Skin epidermis (tissue), 12 donors: ENCODE data around the gene LRRC3.

Source experiments
- H3K27ac ChIP-seq, 21 experiments: fragments of 200-600 bp; sonication (generic) in 11 of 21; one replicate each; pipeline ENCODE4 v1.5.0; 2020; ENCODE audit warnings: mild to moderate bottlenecking in 3 of 21, inconsistent platforms in 2 of 21, moderate library complexity in 2 of 21
- H3K4me3 ChIP-seq, 7 experiments: fragments of 200-600 bp; sonication (generic) in 2 of 7; one replicate each; pipeline ENCODE4 v1.5.0; 2020; ENCODE audit warnings: inconsistent platforms in 2 of 7, mild to moderate bottlenecking in 2 of 7, moderate library complexity in 1 of 7

LRRC3 gene

DNA sequence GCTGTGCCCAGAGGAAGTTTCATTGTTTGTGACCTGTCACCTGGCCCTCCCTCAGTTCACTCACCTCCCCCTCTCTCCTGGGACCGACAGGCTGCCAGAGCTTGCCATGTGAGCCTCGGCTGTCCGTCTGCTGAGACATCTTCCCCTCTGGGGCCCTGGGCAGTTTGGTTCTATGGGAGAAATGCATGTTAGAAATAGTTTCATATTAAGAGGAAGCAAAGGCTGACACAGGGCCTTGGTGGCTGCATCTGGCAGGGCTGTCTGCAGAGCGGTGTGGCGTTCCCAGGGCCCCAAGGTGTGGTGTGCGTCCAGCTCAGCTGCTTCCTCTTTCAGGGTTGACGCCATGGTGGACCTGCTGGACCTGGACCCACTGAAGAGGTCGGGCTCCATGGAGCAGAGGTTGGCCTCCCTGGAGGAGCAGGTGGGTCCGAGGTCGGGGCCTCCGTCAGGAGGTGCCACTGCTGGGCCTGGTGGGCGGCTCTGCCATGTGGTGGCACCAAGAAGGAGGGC is 31.9 kb upstream of the LRRC3 start:
- H3K27ac ChIP-seq = no peak overlapping the region
- no peak overlapping the region for H3K4me3 ChIP-seq

DNA sequence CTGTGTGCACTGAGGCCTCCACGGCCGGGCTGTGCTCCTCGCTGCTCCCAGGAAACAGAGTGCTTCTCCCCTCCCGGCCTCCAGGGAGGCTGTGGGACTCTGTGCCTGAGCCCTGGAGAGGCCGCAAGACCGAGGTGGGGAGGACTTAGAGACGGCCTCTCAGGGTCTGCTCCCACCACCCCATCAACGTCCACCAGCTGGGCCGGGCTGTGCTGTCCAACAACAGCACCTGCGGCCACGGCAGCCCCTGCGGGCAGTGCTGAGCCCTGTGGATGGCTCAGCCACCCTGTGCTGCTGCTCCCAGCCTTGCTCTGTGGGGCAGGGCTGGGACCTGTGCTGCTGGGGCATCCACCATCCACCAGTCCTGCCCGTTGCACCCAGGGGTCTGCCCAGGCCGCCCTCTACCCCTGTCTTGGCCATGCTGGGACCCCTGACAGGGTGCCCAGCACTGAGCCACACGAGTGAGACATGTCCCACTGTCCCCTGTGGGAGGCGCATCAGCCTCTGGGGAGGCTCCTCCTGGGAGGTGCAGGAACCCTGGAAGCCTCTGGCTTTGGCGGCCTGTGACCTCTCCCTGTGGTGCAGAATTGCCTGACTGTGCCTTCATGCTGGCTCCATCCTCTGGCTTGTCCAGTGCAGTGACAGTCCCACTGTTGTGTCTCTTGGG is 31.2 kb upstream of the LRRC3 start:
- Histone ChIP-seq H3K4me3 (no peak overlapping the region), H3K27ac (no peak overlapping the region)

DNA sequence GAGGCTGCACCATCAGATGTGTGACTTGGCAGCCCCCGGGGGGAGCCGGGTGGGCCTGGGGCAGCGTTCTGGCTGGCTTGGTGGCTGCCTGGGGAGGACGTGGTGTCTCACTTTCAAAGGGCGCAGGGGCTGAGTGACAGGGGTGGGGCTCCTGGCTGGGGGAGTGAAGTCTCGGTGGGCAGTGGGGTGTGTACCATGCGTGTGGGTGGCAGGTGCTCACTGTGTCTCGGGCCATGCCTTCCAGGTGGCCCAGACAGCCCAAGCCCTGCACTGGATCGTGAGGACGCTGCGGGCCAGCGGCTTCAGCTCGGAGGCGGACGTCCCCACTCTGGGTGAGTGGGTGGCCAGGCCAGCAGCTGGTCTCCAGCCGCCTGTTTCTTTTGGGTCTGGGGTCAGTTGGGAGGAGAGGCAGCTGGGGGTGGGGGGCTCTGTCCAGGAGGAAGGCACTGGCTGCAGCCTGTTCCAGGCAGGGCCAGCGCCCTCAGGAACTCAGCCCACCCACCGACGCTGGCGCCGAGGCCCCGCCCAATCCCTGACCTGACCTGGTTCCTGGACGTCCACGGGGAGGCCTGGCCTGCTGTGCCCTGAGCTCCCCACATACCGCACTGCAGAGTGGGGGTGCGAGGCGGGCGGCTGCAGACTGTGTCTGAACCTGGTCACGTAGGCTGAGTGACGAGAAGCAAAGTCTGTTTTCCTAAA is 30.6 kb upstream of the LRRC3 start:
- H3K4me3 ChIP-seq = peak overlapping the region in 1 of 7 experiments; percentile 4
- no peak overlapping the region for H3K27ac ChIP-seq

DNA sequence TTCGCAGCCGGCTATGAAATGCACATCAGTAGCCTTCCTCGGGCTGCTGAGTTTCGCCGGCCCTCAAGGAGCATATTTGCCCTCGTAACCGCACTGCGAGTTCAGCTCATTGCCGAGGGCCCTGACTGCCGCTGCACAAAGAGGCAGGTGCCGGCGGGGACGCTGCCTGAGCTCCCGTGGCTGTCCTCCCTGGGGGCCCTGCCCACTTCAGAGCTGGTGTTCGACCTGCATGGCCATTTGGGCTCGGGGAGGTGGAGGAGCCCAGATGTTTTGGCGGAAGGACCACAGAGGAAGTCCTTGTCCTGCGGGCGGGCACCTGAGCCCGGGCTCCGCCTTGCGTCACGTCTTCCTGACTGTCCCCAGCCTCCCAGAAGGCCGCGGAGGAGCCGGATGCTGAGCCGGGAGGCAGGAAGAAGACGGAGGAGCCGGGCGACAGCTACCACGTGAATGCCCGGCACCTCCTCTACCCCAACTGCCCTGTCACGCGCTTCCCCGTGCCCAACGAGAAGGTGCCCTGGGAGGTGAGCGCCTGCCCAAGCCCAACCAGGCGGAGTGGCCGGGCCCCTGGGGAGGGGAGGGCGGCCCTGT is 29.9 kb upstream of the LRRC3 start:
- peak overlapping the region in 1 of 7 experiments; percentile 4 for H3K4me3 ChIP-seq
- H3K27ac ChIP-seq = peak overlapping the region in 1 of 21 experiments; percentile 4

DNA sequence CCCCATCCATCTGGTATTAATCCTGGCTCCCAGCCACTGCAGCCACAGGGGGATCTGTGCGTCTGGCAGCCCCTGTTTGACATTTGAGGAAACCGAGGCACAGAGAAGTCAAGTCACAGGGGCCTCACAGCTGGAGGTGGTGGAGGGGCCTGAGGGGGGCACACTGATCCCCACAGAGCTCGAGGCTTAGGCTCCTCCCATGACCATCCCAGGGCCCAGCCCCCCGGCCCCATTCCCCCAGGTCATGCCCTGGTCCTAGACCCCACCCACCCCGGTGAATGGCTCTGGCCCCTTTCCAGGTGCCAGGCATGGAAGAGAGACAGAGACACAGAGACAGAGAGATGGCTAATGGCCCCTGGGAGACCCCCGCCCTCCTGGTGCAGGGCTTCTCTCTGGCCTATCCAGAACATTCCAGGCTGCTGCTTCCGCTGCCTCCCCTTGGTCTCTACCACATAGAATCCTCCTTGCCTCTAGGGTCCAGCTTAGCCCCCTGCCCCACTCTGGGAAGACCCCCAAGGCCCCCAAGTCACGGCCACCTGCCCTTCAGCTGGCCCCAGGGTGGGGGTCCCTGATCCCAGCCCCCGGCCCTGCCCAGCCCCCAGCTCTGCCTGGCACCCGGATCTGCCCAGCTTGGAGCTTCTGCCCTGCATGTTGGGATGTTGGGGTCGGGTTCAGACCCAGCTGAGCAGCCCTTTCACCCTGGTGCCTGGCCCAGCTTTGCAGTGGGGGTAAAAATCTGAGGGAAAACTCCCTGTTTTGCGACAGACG is 29.2 kb upstream of the LRRC3 start:
- Histone ChIP-seq H3K4me3 (peak overlapping the region in 1 of 7 experiments; percentile 4), H3K27ac (peak overlapping the region in 1 of 21 experiments; percentile 4)

DNA sequence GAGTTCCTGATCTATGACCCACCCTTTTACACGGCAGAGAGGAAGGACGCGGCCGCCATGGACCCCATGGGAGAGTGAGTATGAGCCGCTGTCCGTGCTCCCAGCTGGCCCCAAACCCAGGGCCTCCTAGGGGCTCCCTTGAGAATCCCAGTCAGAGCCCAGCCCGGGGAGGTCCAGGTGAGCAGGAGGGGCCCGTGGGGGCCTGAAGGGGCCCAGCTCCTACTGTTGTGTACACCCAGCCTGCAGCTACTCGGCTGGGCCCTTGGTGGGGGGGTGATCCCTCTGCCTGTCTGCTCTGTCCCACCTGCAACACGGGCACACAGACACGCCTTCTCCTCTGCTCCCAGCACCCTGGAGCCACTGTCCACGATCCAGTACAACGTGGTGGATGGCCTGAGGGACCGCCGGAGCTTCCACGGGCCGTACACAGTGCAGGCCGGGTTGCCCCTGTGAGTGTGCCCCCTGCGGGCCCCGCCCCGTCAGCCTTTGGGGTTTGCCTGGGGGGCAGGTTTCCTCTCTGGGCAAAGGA is 28.6 kb upstream of the LRRC3 start:
- H3K4me3 ChIP-seq = no peak overlapping the region
- H3K27ac ChIP-seq = no peak overlapping the region

DNA sequence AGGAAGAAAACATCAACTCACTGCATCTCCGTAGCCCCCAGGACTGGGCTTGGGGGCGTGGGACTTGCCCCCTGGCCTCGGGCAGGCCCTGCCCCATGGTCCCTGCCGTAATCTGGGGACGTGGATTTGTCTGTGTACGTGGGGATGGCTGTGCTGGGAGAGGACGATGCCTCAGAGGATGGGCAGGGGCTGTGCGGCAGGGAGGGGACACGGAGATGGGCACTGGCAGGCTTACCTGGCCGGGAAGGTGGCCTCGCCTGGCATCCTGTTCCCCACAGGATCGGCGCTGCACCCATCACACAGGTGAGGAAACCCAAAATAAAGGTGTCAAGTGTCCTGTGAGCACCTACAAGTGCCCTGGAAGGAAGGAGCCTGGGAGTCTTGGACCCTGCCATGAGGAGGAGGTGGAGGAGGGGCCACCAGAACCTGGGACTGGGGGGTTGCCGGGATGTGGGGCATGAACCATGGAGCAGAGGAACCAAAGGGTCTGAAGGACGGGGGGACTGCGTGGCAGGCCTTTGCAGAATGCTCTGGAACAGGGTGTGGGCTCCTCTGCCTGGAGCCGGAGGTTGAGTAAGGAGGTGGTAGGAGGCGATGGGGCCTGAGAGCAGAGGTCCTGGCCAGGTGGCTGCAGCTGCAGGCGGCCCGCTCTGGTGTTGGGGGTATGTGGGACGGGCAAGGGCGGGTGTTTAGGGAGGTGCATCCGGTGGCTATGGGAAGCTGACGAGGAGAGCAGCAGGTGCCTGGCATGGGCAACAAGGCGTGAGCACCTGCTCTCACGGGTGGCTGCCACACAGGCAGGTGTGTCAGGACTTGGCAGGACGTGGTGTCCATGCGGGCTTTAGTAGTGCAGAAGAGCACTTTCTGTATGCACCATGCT is 27.8 kb upstream of the LRRC3 start:
- Histone ChIP-seq H3K27ac (no peak overlapping the region), H3K4me3 (no peak overlapping the region)

DNA sequence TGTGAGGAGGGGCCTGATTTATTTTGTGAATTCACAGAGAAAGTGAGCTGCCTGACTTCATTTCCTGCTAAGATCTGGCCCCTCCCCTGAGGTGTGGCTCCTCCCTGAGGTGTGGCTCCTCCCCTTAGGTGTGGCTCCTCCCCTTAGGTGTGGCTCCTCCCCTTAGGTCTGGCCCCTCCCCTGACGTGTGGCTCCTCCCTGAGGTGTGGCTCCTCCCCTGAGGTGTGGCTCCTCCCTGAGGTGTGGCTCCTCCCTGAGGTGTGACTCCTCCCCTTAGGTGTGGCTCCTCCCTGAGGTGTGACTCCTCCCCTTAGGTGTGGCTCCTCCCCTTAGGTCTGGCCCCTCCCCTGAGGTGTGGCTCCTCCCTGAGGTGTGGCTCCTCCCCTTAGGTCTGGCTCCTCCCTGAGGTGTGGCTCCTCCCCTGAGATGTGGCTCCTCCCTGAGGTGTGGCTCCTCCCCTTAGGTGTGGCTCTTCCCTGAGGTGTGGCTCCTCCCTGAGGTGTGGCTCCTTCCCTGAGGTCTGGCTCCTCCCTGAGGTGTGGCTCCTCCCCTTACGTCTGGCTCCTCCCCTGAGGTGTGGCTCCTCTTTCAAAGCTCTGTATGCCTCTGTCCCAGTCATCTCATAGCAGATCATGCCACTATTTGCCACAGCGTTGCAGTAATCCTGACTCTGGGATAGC is 26.9 kb upstream of the LRRC3 start:
- Histone ChIP-seq H3K4me3 (no peak overlapping the region), H3K27ac (no peak overlapping the region)

DNA sequence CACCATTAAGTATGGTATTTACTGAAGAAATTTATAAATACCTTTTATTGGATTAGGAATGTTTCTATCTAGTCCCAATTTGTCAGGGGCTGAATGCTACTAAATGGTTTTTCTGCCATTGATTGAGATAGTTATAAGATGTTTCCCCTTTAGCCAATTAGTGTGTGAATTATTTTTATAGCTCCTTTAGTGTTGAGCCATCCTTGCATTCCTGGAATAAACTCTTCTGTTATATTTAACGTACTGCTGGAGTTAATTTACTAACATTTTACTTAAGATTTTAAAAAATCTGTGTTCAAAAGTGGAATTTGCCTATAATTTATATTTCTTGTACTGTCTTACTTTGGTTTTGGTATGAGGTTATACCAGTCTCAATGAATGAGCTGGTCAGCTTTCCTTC is 25.4 kb upstream of the LRRC3 start:
- H3K27ac ChIP-seq = no peak overlapping the region
- H3K4me3 ChIP-seq = no peak overlapping the region

DNA sequence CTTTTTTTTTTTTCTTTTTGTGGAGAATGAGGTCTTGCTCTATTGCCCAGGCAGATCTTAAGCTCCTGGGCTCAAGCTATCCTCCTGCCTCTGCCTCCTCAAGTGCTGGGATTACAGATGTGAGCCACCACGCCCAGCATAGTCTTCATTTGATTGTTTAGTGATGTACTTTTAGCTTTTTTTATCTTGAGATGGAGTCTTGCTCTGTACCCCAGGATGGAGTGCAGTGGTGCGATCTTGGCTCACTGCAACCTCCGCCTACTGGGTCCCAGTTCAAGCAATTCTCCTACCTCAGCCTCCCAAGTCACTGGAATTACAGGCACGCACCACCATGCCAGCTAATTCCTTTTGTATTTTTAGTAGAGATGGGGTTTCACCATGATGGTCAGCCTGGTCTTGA is 24.0 kb upstream of the LRRC3 start:
- Histone ChIP-seq H3K4me3 (no peak overlapping the region), H3K27ac (no peak overlapping the region)

DNA sequence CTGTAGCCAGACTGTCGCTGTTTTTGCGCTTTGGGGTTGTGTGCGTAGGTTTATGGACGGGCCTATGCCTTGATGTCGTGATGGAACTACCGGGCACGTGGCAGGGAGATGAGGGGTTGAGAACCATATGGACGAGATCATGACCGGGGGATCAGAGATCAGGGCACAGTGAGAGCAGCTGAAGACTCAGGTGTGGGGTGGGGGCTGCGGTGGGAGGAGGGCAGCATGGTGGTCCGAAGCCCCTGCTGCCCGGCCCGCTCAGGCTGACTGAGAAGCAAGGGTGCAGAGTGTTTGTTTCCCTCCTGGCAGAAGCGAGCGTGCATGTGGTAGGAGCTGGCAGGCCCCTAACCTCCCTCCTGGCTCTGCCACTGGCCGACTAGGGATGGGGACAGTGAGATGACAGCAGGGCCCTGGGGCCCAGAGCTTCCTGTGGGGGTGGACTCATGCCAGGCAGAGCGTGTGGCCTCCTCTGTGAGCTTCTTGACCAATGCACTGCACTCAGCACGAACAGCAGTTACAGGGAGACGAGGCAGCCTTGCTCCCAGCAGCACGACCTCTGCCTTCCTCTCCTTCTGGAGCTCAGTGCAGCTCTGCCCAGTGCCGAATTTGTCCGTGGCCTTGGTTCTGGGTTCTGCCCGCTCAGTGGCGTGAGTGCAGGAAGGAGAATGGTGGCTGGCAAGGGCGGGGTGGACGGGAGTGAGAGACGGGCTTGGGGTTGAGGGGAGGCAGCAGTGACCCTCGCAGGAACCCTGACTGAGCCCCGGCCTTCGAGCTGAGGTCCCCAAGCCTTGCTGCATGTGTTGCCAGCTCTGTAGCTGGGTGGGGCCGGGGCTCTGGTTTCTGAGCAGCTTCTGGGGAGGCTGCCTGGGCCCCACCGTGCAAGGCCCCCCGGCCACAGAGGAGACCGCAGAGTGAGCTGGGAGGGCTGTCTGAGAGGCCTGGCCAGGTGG is 22.2 kb upstream of the LRRC3 start:
- Histone ChIP-seq H3K4me3 (no peak overlapping the region), H3K27ac (no peak overlapping the region)

DNA sequence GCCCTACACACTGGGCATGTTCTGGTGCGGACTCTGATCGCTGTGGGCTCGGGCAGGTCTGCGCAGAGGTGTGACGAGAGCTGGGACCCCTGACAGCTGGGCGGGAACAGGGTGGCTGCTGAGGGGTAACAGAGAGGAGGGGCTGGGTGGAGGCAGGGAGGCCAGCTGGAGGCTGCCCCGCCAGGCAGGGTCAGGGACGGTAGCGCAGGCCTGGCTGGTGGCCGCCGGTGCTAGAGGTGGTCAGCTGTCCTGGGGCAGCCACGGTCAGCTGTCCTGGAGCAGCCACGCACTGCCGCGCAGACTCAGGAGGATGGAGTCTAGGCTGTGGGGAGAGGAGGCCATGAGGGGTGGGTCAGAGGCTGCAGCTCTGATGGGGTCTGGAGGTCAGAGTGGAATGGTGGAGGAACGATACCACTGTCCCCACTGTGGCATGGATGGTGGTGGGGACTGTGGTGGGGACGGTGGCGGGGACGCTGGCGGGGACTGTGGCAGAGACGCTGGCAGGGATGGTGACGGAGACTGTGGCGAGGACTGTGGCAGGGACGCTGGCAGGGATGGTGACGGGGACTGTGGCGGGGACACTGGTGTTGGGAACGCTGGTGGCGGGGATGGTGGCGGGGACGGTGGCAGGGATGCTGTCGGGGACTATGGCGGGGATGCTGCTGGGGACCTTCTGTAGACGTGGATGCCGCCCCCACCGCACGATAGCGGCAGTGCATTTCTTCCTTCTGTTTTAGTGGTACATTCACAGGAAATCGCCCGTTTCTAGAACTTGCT is 21.3 kb upstream of the LRRC3 start:
- Histone ChIP-seq H3K27ac (no peak overlapping the region), H3K4me3 (no peak overlapping the region)

DNA sequence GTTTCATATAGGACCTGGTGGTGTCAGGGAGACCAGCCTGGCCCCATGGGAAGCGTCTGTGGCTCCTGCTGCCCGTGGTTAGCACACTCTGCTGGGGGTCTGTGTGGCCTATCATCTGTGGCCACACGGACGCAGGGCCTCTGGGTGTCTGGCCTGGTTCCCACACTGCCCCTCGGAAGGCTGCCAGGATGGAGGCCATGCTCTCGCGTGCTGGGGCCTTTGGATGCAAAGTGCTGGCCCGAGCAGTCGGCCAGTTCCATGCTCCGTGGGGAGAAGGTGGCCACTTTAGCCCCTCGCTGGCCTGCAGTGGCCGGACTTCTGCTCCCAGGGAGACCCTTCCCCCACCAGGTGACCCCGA is 20.8 kb upstream of the LRRC3 start:
- Histone ChIP-seq H3K27ac (no peak overlapping the region), H3K4me3 (no peak overlapping the region)

DNA sequence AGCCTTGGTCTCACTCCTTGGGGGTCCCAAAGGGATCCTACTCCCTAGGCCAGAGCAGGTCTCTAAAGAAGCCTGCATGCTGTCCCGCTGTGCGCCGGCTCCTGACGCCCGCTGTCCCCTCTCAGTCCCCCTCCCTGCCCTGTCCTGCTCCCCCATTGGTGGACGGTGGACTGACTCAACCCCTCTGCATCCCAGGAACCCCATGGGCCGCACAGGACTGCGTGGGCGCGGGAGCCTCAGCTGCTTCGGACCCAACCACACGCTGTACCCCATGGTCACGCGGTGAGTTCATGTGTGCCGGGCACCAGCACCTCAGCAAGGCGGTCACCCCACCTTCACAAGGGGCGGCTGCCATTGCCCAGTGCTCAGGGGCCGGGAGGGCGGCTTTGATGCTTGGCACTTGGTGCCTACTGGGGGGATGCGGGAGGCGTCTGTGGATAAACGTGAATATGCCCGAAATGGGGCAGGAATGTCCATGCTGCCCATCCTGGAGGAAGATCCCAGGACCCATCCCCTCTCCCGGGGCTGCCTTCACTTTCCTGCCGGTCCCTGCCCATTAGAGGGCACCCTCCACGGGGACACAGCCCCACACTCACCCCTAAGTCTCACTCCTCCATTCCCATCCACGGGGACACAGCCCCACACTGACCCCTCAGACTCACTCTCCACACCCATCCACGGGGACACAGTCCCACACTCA is 20.2 kb upstream of the LRRC3 start:
- Histone ChIP-seq H3K27ac (no peak overlapping the region), H3K4me3 (no peak overlapping the region)

DNA sequence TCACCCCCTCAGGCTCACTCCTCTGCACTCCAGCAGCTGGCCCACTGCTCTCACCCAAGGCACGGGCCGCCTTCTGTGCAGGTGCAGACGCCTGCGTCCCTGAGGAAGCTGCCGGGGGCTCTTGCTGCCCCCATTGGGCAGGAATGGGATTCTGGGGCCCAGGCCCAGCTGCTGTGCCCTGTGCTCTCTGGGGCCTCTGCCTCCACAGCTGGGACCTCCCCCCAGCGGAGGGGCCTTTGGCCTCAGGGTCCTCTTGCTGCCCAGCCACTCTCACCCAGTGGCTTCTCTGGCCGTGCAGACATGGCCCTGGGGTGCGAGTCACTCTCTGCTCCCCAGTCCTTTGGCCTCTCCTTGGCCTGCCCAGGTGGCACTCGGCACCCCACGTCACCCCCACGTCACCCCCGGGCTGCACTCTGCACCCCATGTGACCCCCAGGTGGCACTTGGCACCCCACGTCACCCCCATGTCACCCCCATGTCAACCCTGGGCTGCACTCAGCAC is 19.1 kb upstream of the LRRC3 start:
- no peak overlapping the region for H3K4me3 ChIP-seq
- no peak overlapping the region for H3K27ac ChIP-seq

DNA sequence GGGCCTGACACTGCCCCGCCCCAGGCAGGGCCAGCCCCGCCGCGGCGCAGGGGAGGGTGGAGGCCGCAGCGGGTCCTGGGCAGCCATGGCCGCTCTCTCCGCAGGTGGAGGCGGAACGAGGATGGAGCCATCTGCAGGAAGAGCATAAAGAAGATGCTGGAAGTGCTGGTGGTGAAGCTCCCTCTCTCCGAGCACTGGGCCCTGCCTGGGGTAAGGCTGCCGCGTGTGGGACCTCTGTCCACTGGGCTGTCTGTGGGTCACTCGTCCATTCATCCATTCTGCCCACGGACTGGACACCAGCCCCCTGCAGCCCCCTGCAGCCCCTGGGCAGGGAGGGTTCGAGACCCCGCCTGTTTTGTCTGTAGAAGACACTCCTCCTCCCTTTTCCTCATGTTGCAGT is 18.4 kb upstream of the LRRC3 start:
- no peak overlapping the region for H3K27ac ChIP-seq
- no peak overlapping the region for H3K4me3 ChIP-seq
